ENCODE data around the gene NMNAT2. TPM values are rescaled to one million over a fixed set of nuclear protein-coding genes. Genes with fewer than 3 reads are reported as not detected.

Gene NMNAT2
- total and polyA plus RNA-seq, 2 of the 4 experiments (the other 2 are of a cell fraction), result 0.36 to 2.4 TPM

- H3K9me3 ChIP-seq (ENCODE audit: control insufficient read depth, insufficient read depth, low read length), result no peaks in the 10 kb centered on the region
- H3K4ac ChIP-seq (ENCODE audit: low read depth, low read length), result no peak overlapping the region
- no peak overlapping the region for H2BK120ac ChIP-seq (ENCODE audit: low read depth, low read length)
- DNase-seq, result no peak
- intact Hi-C loops (cut with micrococcal nuclease) (no loop called here), dilution Hi-C loops (cut with HindIII; ENCODE audit: low sequenced_read_pairs, unreplicated experiment) (no loop called here), in situ Hi-C loops (cut with MboI; ENCODE audit: low sequenced_read_pairs) (no loop called here)
- H3K27ac ChIP-seq (ENCODE audit: insufficient read depth, low read length), result no peak overlapping the region
- BruUV-seq (replicated peaks), result no TSS peak
- no peaks in the 10 kb centered on the region for H3K27me3 ChIP-seq (ENCODE audit: control insufficient read depth, insufficient read depth, low read length)
- H4K8ac ChIP-seq (ENCODE audit: low read depth in 2 of 2, low read length in 2 of 2), result no peak overlapping the region
- H3K4me1 ChIP-seq (ENCODE audit: control insufficient read depth, insufficient read depth, low read length), result peaks cover 9% of the 10 kb centered on the region
- H4K91ac ChIP-seq (ENCODE audit: insufficient read depth, low read depth, low read length), result no peak overlapping the region
- no peak overlapping the region for H3K18ac ChIP-seq (ENCODE audit: low read depth, low read length)
- H3K4me2 ChIP-seq (ENCODE audit: low read depth, low read length), result no peak overlapping the region
- H3K9me1 ChIP-seq (ENCODE audit: insufficient read depth, low read length), result peaks cover 10% of the 10 kb centered on the region; the same call in 1 of the 2 replicates
- H3K9ac ChIP-seq (ENCODE audit: low read depth, low read length), result no peak overlapping the region
- no peak overlapping the region for H3K14ac ChIP-seq (replicated peaks; ENCODE audit: low read depth, low read length)
- POLR2A ChIA-PET (ENCODE audit: unreplicated experiment), result no interaction called here
- TF ChIP-seq NFE2L2 (IDR thresholded peaks at IDR 0.05; ENCODE audit: low read depth, low read length), result no peak
- TF ChIP-seq MAFK (IDR thresholded peaks at IDR 0.05; ENCODE audit: low read depth, low read length), result no peak
- no peak for TF ChIP-seq SMC3 (IDR thresholded peaks at IDR 0.05; ENCODE audit: low read depth, low read length)
- no peak for TF ChIP-seq CTCF (conservative IDR thresholded peaks at IDR 0.05; ENCODE audit: low read depth, low read length)
- TF ChIP-seq CEBPB (IDR thresholded peaks at IDR 0.05; ENCODE audit: low read depth, low read length), result no peak
- no peak for TF ChIP-seq RCOR1 (IDR thresholded peaks at IDR 0.05; ENCODE audit: insufficient replicate concordance, low read length)
- TF ChIP-seq ELK1 (IDR thresholded peaks at IDR 0.05; ENCODE audit: borderline replicate concordance, low read depth, low read length), result no peak
- TF ChIP-seq POLR2A (IDR thresholded peaks at IDR 0.05; ENCODE audit: low read depth, low read length), result no peak
- H3K4me3 ChIP-seq (ENCODE audit: insufficient read depth, low read depth, low read length), result no peak overlapping the region
- H2BK15ac ChIP-seq (ENCODE audit: low read depth, low read length), result no peak overlapping the region
- no peaks in the 10 kb centered on the region for H3K79me1 ChIP-seq (ENCODE audit: low read depth in 1 of 2, low read length in 2 of 2)
- H4K5ac ChIP-seq (ENCODE audit: low read depth, low read length), result no peak overlapping the region
- no peak overlapping the region for H2BK5ac ChIP-seq (ENCODE audit: low read depth, low read length, poor library complexity, severe bottlenecking)
- CTCF ChIA-PET, result interaction anchor here (0.6 kb wide), 1 partner anchor 19 kb away, joined by 3 read pairs; no protein-coding TSS in a partner anchor
- no peaks in the 10 kb centered on the region for H3K36me3 ChIP-seq (ENCODE audit: control insufficient read depth, insufficient read depth, low read length)
- H2AFZ ChIP-seq (replicated peaks; ENCODE audit: low read length, poor library complexity), result no peak overlapping the region
- H4K20me1 ChIP-seq (ENCODE audit: insufficient read depth, low read length), result no peaks in the 10 kb centered on the region
- WGBS, 2 experiments (ENCODE audit: extremely low coverage in 2 of 2, insufficient read length in 1 of 2), result 14% methylated on average over 1 of the region's 5 CpGs; no CpG with 5 or more reads in 1 of the 2 experiments
- no peak for ATAC-seq (ENCODE audit: low read depth)
- no peak overlapping the region for H2AK5ac ChIP-seq (ENCODE audit: low read depth, low read length)
- no peak overlapping the region for H3K23ac ChIP-seq (ENCODE audit: low read depth, low read length)
- H2AK9ac ChIP-seq (replicated peaks; ENCODE audit: low read depth, low read length, poor library complexity), result no peak overlapping the region
- H2BK20ac ChIP-seq (ENCODE audit: low read depth, low read length), result no peak overlapping the region
- H3K56ac ChIP-seq (ENCODE audit: extremely low read depth, insufficient read depth, low read length), result no peak overlapping the region
Measured at GRCh38 chr1:183295521-183295920, 122.7 kb downstream of the NMNAT2 start.

Measured in IMR-90 (cell line).